Endothelial cell of umbilical vein (primary cell): ENCODE measurements around the gene CACNA1C.

Source experiments
- EZH2 ChIP-seq: IDR thresholded peaks from 2 replicates; pipeline ENCODE4 v1.6.1; 2012; ENCODE audit warnings: borderline replicate concordance, low read depth, mild to moderate bottlenecking, moderate library complexity, low read length, inconsistent platforms; ENCODE audit not compliant: severe bottlenecking
- GATA2 ChIP-seq: IDR thresholded peaks from 2 replicates; pipeline ENCODE4 v1.7.0; 2011; ENCODE audit warnings: low read depth, mild to moderate bottlenecking, moderate library complexity, mixed read lengths, low read length; ENCODE audit not compliant: insufficient read length, insufficient read depth
- MYC ChIP-seq: IDR thresholded peaks from one replicate; pipeline ENCODE4 v1.6.1; 2011; ENCODE audit warnings: mild to moderate bottlenecking, low read depth, low read length
- POLR2A ChIP-seq: IDR thresholded peaks from 2 replicates; pipeline ENCODE4 v1.6.1; 2012; ENCODE audit warnings: low read depth, mild to moderate bottlenecking, control low read depth, low read length
- POLR2AphosphoS5 ChIP-seq: IDR thresholded peaks from 2 replicates; pipeline ENCODE4 v1.6.1; 2012; ENCODE audit warnings: low read depth, mild to moderate bottlenecking, control low read depth, low read length, moderate library complexity; ENCODE audit not compliant: insufficient read depth
- TF ChIP-seq, protein P1 (sequence below), 2 donors: IDR thresholded peaks; 1 replicate in 1 of 2; 2 replicates in 1 of 2; pipeline ENCODE4 v1.5.1; 2011; ENCODE audit warnings: low read length in 2 of 2, mild to moderate bottlenecking in 2 of 2, moderate library complexity in 2 of 2, control low read depth in 1 of 2, inconsistent platforms in 1 of 2, low read depth in 1 of 2; ENCODE audit not compliant: insufficient read depth in 1 of 2; ENCODE audit errors: extremely low read depth in 1 of 2

DNA sequence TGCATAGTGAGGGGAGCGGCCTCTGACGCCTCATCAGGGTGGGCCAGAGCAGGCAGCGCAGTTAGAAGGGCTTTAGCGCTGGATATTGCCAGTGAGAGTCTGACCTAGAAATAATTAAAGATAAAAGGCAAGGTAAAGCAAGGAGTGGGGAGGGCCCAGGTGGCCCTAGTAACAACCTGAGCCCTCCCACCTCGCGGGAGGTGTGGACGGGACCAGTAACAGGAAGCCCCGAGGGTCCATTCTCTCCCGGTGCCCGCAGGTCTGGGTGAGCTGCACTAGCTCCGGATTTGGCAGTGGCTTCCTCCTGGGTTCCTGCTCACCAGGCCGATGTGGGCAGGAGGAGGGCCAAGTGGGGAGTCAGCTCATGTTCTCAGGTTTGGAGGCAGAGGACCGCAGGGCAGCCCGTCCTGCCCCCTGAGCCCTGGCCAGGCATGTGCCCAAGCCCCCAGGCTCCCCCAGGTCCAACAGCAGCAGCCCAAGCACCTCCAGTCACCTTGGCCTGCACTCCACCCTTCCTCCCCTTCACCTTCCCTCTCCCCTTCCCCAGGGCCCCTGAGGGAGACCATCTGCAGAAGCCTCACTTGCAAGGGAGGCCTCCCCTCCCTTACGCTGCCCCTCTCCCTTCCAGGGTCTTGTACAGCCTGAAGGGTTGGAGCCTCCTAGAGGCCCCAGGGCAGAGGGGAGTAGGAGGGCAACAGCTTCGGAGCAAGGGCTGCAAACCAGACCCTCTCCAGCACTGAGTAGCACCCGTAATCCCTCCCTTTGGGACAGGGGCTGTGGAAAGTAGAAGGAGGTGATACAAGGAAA, 597.7 kb downstream of the CACNA1C start:
- TF ChIP-seq, protein P1, sequence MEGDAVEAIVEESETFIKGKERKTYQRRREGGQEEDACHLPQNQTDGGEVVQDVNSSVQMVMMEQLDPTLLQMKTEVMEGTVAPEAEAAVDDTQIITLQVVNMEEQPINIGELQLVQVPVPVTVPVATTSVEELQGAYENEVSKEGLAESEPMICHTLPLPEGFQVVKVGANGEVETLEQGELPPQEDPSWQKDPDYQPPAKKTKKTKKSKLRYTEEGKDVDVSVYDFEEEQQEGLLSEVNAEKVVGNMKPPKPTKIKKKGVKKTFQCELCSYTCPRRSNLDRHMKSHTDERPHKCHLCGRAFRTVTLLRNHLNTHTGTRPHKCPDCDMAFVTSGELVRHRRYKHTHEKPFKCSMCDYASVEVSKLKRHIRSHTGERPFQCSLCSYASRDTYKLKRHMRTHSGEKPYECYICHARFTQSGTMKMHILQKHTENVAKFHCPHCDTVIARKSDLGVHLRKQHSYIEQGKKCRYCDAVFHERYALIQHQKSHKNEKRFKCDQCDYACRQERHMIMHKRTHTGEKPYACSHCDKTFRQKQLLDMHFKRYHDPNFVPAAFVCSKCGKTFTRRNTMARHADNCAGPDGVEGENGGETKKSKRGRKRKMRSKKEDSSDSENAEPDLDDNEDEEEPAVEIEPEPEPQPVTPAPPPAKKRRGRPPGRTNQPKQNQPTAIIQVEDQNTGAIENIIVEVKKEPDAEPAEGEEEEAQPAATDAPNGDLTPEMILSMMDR (IDR thresholded peaks at IDR 0.05; ENCODE audit: extremely low read depth in 1 of 2, insufficient read depth in 1 of 2, low read depth in 1 of 2, low read length in 2 of 2), result no peak
- TF ChIP-seq POLR2AphosphoS5 (no peak), GATA2 (no peak), POLR2A (no peak), MYC (no peak), EZH2 (no peak)
